Transverse colon (tissue), 4 donors: ENCODE measurements around the gene MIR17HG.

Experiments
- CTCF ChIP-seq, 5 experiments: fragments of 200-600 bp in 3 of 5; fragments of 450-650 bp in 2 of 5; sonication (generic) in 3 of 5; IDR thresholded peaks; 1 replicate in 2 of 5; 2 replicates in 3 of 5; pipeline ENCODE4 v1.5.1; 2016 to 2017; ENCODE audit warnings: antibody characterized with exemption in 5 of 5, inconsistent platforms in 3 of 5, mild to moderate bottlenecking in 2 of 5, moderate library complexity in 1 of 5
- EP300 ChIP-seq: sonication (generic); formaldehyde crosslinking; IDR thresholded peaks from one replicate; pipeline ENCODE4 v1.6.1; 2017; ENCODE audit warnings: antibody characterized with exemption, low read depth
- POLR2A ChIP-seq: fragments of 450-650 bp; IDR thresholded peaks from one replicate; pipeline ENCODE4 v1.6.1; 2016; ENCODE audit warnings: antibody characterized with exemption, mild to moderate bottlenecking, moderate library complexity
- POLR2AphosphoS5 ChIP-seq, 3 donors: sonication (generic); formaldehyde crosslinking; IDR thresholded peaks; one replicate each; pipeline ENCODE4 v1.6.1; 2016; ENCODE audit warnings: antibody characterized with exemption in 3 of 3

- TF ChIP-seq CTCF (IDR thresholded peaks at IDR 0.05) (no peak), EP300 (no peak), POLR2AphosphoS5 (IDR thresholded peaks at IDR 0.05) (no peak), POLR2A (no peak)
These were observed 21.3 kb upstream of the MIR17HG start for GRCh38 chr13:91326146-91326545.
